GM12892 (cell line): ENCODE measurements around the gene SETD4.

Source experiments
- POLR2A ChIP-seq: IDR thresholded peaks from 2 replicates; pipeline ENCODE4 v1.6.1; 2011; ENCODE audit warnings: low read depth, low read length, control low read depth
- POLR2AphosphoS5 ChIP-seq: IDR thresholded peaks from 2 replicates; pipeline ENCODE4 v1.6.1; 2011; ENCODE audit warnings: low read depth, low read length, control low read depth

DNA sequence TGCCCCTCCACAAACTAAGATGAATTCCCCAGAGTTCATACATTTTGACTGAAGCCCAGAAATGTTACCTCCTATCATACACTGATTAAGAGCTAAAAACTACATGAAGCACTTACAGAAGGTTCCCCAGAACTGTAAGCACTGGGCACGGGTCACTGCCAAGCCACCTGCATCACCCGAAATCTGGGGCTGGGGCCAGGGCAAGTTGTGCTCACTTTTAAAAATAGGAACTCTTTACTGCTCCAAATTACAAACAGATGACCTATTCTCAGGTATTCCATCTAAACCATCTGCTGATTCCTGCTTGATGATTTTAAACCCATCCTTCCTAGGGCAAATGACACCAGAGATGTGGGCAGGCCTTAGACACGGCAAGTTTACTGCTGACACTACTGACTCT is 4.8 kb downstream of the SETD4 start:
- TF ChIP-seq POLR2A, result no peak
- TF ChIP-seq POLR2AphosphoS5, result no peak
